Measurements from ENCODE around the gene NADSYN1.

Gene NADSYN1

DNA sequence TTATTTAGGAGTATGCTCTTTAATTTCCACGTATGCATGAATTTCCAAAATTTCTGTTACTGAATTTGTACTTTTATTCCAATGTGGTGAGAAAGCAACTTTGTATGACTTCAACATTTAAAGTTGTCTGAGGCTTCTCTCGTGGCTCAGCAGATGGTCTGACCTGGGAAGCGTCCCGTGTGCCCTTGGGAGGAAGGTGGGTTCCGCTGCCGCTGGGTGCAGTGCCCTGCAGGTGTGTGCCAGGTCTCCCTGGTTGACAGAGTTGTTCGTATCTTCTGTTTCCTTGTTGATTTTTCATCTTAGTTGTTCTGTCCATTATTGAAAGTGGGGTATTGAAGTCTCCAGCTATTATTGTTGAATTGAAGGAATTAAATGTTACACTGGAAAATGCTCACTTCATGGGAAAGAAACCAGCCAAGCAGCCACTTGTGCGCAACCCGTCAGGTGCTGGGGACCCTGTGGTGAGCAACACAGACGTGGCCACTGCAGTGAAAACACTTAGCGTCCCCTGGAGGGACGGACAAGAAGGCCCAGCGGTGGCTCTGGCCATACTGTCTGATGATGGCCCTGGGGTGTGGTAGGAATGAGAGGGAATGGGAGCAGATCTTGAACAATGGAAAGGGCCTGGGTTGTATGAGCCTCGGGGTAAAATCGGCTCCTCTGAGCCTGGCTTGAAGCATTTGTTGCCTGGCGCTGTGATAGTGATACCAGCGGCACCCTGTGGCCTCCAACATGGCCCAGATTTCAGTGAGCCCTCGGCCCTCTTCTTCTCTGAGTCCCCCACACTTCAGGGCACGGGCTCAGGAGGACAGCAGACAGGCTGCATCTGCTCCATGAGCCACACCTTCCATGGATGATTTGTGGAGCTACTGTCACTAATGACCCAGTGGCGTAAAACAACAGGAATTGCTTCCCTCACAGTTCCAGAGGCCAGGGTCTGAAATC lies 42.6 kb downstream of the NADSYN1 start:
- no peak overlapping the region for H3K9ac ChIP-seq (ENCODE audit: low read length)
- no peaks in the 10 kb centered on the region for H3K27me3 ChIP-seq (replicated peaks; ENCODE audit: insufficient read depth, low read length)
- H2AFZ ChIP-seq (ENCODE audit: low read length) = no peak overlapping the region
- no peak overlapping the region for H3K4me2 ChIP-seq (ENCODE audit: low read depth, low read length)
- no peaks in the 10 kb centered on the region for H3K4me1 ChIP-seq (ENCODE audit: low read length)
- no peaks in the 10 kb centered on the region for H3K9me2 ChIP-seq (replicated peaks; ENCODE audit: insufficient read depth, low read length)
- peaks cover 3% of the 10 kb centered on the region; the same call in 1 of the 2 replicates for H3K36me3 ChIP-seq (replicated peaks; ENCODE audit: insufficient read depth, low read length)
- TF ChIP-seq EZH2phosphoT487 (IDR thresholded peaks at IDR 0.05; ENCODE audit: low read length) (no peak), EZH2 (optimal IDR thresholded peaks at IDR 0.05; ENCODE audit: low read depth, low read length) (no peak)
- TF ChIP-seq, protein P1, sequence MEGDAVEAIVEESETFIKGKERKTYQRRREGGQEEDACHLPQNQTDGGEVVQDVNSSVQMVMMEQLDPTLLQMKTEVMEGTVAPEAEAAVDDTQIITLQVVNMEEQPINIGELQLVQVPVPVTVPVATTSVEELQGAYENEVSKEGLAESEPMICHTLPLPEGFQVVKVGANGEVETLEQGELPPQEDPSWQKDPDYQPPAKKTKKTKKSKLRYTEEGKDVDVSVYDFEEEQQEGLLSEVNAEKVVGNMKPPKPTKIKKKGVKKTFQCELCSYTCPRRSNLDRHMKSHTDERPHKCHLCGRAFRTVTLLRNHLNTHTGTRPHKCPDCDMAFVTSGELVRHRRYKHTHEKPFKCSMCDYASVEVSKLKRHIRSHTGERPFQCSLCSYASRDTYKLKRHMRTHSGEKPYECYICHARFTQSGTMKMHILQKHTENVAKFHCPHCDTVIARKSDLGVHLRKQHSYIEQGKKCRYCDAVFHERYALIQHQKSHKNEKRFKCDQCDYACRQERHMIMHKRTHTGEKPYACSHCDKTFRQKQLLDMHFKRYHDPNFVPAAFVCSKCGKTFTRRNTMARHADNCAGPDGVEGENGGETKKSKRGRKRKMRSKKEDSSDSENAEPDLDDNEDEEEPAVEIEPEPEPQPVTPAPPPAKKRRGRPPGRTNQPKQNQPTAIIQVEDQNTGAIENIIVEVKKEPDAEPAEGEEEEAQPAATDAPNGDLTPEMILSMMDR (IDR thresholded peaks at IDR 0.05; ENCODE audit: low read length) = no peak
- H3K9me3 ChIP-seq (replicated peaks; ENCODE audit: insufficient read depth, low read length) = no peaks in the 10 kb centered on the region
- no peaks in the 10 kb centered on the region for H3F3A ChIP-seq (ENCODE audit: insufficient read depth, low read length)
- no peaks in the 10 kb centered on the region for H3K79me2 ChIP-seq (ENCODE audit: low read length)
- no peak overlapping the region for H3K4me3 ChIP-seq (ENCODE audit: low read length)
- DNase-seq = no peak
- H4K20me1 ChIP-seq (ENCODE audit: insufficient read depth, low read length) = no peaks in the 10 kb centered on the region
- no peak overlapping the region for H3K27ac ChIP-seq (ENCODE audit: low read length)

DNA sequence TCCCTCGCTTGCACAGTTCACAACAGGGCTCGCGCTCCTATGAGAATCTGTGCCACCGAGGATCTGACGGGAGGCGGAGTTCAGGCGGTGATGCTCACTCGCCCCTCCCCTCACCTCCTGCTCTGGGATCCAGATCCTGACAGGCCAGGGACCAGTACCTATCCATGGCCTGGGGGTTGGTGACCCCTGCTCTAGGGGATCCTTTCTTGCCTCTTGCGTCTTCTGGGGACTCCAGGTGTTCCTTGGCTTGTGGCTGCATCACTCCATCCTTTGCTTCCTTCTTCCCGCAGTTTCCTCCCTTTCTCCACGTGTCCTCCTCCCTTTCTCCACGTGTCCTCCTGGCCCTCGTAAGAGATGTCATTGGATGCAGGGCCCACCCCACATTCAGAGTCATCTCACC lies 43.4 kb downstream of the NADSYN1 start:
- Histone ChIP-seq H4K20me1 (ENCODE audit: insufficient read depth, low read length) (no peaks in the 10 kb centered on the region), H3K36me3 (replicated peaks; ENCODE audit: insufficient read depth, low read length) (peaks cover 3% of the 10 kb centered on the region; the same call in 1 of the 2 replicates), H3F3A (ENCODE audit: insufficient read depth, low read length) (no peaks in the 10 kb centered on the region), H3K27ac (ENCODE audit: low read length) (no peak overlapping the region), H3K4me1 (ENCODE audit: low read length) (no peaks in the 10 kb centered on the region), H3K9ac (ENCODE audit: low read length) (no peak overlapping the region), H3K4me3 (ENCODE audit: low read length) (no peak overlapping the region), H2AFZ (ENCODE audit: low read length) (no peak overlapping the region), H3K9me3 (replicated peaks; ENCODE audit: insufficient read depth, low read length) (no peaks in the 10 kb centered on the region), H3K4me2 (ENCODE audit: low read depth, low read length) (no peak overlapping the region), H3K79me2 (ENCODE audit: low read length) (no peaks in the 10 kb centered on the region), H3K9me2 (replicated peaks; ENCODE audit: insufficient read depth, low read length) (no peaks in the 10 kb centered on the region), H3K27me3 (replicated peaks; ENCODE audit: insufficient read depth, low read length) (no peaks in the 10 kb centered on the region)
- DNase-seq = no peak
- TF ChIP-seq, protein P1 (IDR thresholded peaks at IDR 0.05; ENCODE audit: low read length) = no peak
- TF ChIP-seq EZH2phosphoT487 (IDR thresholded peaks at IDR 0.05; ENCODE audit: low read length) (no peak), EZH2 (optimal IDR thresholded peaks at IDR 0.05; ENCODE audit: low read depth, low read length) (no peak)

DNA sequence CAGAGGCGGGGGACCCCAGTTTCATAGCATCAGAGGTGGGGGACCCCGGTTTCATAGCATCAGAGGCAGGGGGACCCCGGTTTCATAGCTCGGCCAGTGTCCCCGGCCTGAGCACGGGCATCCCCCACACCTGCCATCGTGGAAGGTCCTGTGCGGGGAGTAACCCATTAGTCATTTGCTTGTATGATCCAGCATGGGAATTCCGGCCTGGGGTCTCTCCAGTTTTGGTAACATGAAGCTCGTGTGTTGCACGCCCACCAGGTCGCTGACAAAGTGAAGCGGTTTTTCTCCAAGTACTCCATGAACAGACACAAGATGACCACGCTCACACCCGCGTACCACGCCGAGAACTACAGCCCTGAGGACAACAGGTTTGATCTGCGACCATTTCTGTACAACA lies 45.1 kb downstream of the NADSYN1 start:
- peaks cover 3% of the 10 kb centered on the region; the same call in 1 of the 2 replicates for H3K36me3 ChIP-seq (replicated peaks; ENCODE audit: insufficient read depth, low read length)
- H3K9me2 ChIP-seq (replicated peaks; ENCODE audit: insufficient read depth, low read length) = no peaks in the 10 kb centered on the region
- no peak overlapping the region for H3K4me2 ChIP-seq (ENCODE audit: low read depth, low read length)
- no peaks in the 10 kb centered on the region for H3K9me3 ChIP-seq (replicated peaks; ENCODE audit: insufficient read depth, low read length)
- H3K4me3 ChIP-seq (ENCODE audit: low read length) = no peak overlapping the region
- H3K4me1 ChIP-seq (ENCODE audit: low read length) = no peaks in the 10 kb centered on the region
- DNase-seq = no peak
- H3K27me3 ChIP-seq (replicated peaks; ENCODE audit: insufficient read depth, low read length) = no peaks in the 10 kb centered on the region
- no peak overlapping the region for H2AFZ ChIP-seq (ENCODE audit: low read length)
- no peaks in the 10 kb centered on the region for H3F3A ChIP-seq (ENCODE audit: insufficient read depth, low read length)
- H4K20me1 ChIP-seq (ENCODE audit: insufficient read depth, low read length) = no peaks in the 10 kb centered on the region
- H3K27ac ChIP-seq (ENCODE audit: low read length) = no peak overlapping the region
- H3K9ac ChIP-seq (ENCODE audit: low read length) = no peak overlapping the region
- TF ChIP-seq, protein P1 (IDR thresholded peaks at IDR 0.05; ENCODE audit: low read length) = no peak
- no peak for TF ChIP-seq EZH2phosphoT487 (IDR thresholded peaks at IDR 0.05; ENCODE audit: low read length)
- no peak for TF ChIP-seq EZH2 (optimal IDR thresholded peaks at IDR 0.05; ENCODE audit: low read depth, low read length)
- no peaks in the 10 kb centered on the region for H3K79me2 ChIP-seq (ENCODE audit: low read length)
